Fibroblast of skin of right biceps (primary cell): ENCODE data around the gene SCN4B.
A peak's percentile ranks its signal among the peaks of the same experiment; 100 is the strongest.

Experiments
- DNase-seq: peaks from one replicate; pipeline ENCODE4 v3.0.0-alpha.2; 2013

Gene SCN4B

GRCh38 chr11:118128310-118128709, 24.3 kb downstream of the SCN4B start:
- DNase-seq, result no peak

DNA sequence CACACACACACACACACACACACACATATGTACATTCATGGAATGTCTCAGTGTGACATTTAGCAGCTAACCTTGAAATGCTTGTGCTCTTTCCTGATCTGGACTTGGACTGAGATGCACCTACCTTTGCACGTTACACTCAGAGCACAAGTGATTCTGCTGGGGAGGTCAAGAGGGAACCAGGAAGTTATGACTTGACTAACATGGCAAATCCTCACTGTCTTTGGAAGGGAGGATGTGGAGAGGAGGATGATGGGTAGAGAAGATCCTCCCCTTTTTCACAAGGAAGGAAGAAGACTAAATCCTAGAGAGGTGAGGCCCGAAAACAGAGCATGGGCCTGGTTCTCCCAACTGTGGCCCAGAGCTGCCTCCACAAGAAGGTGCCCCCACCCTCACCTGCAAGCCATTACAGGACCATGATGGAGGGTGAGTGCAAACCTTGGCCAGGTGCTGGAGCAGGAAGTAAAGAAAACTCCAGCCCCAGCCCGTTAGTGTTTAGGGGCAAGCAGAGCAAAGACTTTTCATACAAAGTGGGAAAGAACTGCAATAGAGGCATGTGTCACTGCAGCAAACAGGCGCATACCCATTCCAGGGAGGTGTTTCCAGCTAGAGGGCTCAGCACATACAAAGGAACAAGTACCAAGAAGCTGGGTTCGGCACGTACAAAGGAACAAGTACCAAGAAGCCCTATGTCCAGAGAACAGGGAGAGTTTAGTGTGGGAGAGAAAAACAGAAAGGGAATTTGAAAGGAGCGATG, 26.4 kb downstream of the SCN4B start:
- DNase-seq, result no peak

- DNase-seq, result no peak
These were observed 27.6 kb downstream of the SCN4B start for GRCh38 chr11:118124929-118125535.

- DNase-seq, result no peak
These were observed 31.8 kb downstream of the SCN4B start for GRCh38 chr11:118120793-118121192.

DNA sequence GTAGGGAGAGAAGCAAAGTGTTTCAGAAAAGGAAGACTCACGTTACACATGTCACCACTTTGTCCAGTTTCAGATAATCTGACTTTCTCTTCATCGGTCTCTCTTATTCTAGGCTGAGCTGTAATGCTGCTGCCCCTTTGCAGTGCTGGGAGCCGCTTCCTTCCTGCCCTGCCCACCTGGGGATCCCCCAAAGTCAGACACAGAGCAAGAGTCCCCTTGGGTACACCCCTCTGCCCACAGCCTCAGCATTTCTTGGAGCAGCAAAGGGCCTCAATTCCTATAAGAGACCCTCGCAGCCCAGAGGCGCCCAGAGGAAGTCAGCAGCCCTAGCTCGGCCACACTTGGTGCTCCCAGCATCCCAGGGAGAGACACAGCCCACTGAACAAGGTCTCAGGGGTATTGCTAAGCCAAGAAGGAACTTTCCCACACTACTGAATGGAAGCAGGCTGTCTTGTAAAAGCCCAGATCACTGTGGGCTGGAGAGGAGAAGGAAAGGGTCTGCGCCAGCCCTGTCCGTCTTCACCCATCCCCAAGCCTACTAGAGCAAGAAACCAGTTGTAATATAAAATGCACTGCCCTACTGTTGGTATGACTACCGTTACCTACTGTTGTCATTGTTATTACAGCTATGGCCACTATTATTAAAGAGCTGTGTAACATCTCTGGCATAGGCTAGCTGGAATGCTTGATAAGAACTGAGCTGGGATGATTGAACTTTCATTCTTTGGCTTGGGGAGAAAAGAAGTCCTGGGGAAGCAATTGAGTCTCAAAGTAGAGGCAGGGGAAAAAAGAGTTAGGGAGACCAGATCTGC, 34.6 kb downstream of the SCN4B start:
- DNase-seq, result no peak

DNA sequence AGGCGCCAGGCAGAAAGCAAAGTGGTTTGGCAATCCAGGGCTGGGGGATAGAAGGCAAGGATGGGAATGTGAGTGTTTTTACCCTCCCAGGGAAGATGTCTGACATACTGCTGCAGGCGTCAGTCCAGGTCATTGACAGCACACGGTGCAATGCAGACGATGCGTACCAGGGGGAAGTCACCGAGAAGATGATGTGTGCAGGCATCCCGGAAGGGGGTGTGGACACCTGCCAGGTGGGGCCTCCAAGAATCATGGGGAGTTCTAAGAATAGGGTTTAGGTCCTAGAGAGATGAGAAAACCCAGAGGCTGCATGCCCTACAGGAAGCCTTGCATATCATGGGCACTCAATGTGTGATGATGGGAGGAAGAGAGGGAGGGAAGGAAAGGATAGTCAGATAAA, 37.6 kb downstream of the SCN4B start:
- no peak for DNase-seq

GRCh38 chr11:118114266-118114665, 38.4 kb downstream of the SCN4B start:
- DNase-seq, result no peak

DNA sequence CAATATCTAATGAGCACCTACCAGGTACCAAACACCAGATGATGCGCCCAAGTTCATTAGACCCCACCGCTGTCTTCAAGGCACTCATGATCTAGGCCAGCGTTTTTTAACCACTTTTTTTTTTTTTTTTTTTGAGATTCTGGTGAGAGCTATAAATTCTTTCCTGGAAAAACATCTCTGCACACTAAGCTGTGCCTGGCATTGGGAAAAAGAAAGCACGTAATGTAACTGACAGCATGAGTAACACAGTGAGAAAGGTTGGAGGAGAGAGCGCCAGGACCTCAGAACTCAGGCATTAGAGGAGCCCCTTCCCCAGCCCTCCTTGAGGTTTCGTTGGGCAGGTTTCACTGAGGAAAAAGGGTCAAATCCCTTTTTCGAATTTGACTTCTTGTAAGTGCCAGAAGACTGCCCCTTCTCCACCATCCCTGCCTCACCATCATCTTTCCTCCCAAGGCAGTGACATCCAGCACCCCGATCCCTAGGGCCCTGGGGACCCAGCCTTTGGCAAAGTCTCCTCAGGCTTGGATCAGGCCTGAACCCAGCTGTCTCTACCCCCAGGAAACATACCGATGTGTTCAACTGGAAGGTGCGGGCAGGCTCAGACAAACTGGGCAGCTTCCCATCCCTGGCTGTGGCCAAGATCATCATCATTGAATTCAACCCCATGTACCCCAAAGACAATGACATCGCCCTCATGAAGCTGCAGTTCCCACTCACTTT, 39.8 kb downstream of the SCN4B start:
- DNase-seq, result no peak

DNA sequence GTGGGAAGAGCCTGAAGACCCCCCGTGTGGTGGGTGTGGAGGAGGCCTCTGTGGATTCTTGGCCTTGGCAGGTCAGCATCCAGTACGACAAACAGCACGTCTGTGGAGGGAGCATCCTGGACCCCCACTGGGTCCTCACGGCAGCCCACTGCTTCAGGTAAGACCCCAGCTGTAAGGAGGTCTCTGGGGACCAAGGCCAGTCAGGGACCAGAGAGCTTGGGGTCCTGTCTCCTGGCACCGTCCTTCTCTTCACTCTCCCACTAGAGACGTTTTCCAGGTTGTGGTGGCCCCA, 40.9 kb downstream of the SCN4B start:
- no peak for DNase-seq

- no peak for DNase-seq
These were observed 41.4 kb downstream of the SCN4B start for GRCh38 chr11:118111019-118111743.

DNA sequence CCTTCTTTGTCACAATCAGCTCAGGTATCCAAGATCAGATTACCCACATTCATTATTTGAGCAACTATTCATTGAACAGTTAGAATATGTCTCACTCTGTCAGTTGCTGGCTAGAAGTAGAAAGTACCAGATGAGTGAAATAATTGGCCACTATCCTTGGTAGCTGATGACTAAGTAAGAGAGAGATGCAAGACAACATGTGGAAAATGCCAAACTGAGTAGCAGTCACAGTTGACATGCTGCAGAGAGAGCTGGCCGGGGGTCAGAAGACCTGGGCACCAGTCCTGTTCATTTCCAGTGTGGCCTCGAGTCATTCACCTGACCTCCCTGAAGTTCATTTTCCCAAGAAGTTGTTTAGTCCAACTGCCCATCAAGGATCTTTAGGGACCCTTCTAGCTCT, 43.4 kb downstream of the SCN4B start:
- peak; percentile 12 for DNase-seq

DNA sequence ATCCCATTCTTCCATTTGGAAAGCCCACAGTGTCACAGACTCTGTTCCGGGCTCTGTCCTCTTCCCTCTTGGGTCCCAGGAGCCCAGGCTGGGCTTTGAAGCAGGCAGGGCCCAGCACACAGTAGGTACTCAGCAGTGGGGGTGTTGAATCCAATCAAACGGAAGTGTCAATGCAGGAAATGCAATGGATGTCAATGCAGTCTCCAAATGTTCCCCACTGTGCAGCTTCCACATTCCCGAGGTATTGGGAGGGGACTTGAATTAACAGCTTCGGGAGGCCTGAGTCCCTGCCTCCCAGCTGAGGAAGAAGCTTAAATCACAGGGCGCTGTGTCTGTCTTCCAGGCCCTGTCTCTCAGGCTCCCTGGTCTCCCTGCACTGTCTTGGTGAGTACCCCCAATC, 44.1 kb downstream of the SCN4B start:
- no peak for DNase-seq

GRCh38 chr11:118106789-118107335, 45.8 kb downstream of the SCN4B start:
- peak; percentile 14 for DNase-seq

DNA sequence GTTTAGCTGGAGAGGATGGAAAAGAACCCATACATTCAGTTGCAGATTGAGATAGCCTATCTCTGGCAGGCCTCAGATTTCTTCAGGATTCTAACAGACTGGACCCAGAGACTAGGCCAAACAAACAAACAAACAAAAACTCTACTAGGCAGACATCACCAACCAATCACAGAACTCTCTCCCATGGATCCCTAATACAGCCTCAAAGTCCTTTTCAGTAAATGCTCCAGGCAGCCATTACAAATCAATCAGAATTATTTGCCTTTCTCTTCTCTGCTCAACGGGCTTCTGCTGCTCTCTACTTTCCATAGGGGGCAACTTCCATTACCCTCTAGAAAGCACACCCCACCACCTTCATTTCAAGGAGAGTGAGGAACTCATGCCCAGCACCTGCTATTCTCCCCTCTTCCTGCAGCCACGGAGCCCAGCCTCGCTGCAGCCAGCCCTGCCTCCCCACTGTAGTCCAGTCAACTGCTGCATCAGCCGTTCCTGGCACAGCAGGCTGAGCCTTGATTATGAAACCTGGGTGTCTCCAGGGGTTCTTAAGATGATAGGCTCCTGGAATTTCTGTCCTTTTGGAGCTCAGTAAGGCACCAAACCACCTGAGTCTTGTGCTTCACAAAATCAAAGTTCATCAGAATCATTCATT, 46.8 kb downstream of the SCN4B start:
- DNase-seq, result no peak

- DNase-seq, result no peak
These were observed 48.1 kb downstream of the SCN4B start for GRCh38 chr11:118104491-118104890.

DNA sequence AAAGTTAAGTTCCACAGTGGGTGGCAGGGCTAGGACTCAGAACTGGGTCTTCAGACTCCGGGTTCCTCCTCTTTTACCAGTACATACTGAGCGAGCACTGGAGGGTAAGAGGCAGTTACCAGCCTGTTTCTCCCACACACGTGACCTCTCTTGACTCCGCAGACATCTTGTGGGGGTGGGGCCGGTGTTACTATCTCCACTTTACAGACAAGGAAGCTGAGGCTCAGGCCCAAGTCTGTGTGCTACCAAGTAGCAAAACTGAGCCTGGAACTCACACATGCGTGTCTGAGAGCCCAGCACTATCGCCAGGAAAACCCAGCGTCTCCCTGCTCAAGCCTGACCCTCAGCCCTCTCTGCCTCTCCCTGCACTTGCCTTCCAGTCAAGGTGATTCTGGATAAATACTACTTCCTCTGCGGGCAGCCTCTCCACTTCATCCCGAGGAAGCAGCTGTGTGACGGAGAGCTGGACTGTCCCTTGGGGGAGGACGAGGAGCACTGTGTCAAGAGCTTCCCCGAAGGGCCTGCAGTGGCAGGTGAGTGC, 49.8 kb downstream of the SCN4B start:
- no peak for DNase-seq

DNA sequence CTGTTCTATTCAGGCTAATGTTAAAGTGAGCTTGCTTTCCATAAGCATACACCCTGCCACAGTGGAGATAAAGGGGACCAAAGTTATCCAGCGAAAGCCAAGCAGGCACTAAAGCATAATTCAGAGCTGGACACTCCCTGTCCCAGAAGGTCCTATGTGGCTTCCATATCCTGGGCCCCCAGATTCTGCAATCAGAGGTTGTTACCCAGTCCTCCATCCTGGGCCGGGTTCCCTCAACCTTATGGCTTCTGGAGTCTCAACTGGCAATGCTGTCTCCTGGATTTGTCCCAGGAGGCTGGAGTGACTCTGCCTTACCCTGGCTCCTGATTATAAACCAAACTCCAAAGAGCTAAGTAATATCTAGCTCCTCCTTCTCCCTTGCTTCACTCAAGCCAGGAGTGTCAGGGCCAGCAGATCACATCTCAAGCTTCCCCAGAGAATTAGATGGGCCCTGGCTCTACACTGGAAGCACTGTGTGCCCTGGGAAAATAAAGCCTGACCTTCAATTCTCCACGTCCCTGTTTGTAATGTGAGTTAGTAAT, 51.9 kb downstream of the SCN4B start:
- no peak for DNase-seq

- DNase-seq, result no peak
These were observed 52.6 kb downstream of the SCN4B start for GRCh38 chr11:118099838-118100556.

DNA sequence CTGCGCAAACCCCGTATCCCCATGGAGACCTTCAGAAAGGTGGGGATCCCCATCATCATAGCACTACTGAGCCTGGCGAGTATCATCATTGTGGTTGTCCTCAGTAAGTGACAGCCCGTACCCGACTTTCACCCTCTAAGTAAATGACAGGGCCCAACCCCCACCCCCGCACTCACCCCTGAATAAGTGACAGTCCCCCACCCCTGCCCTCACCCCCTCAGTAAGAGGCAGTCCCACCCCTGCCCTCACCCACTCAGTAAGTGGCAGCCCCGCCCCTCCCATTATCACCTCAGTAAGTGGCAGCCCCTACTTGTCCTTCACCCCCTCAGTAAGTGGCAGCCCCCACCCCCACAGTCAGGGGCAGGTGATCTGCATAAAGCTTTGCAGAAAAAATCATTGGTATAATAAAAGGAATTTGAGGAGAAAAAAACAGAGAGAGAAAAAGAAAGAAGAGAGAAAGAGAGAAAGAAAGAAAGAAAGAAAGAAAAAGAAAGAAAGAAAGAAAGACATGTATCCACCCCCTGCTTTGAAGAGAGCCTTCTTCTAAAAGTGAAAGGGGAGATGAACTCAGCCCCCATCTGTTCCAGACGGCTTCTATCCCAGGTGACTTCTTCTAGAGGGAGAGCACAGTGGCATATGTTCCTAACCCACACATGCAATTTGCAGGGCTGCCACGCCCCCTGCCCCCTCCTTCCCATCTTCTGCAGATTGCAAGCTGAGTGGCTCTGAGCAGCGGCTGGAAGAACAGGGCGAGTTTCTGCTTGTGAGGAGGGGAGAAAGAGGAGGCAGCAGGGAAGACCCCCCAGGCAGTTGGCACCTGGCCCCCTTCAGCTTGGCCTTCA, 53.4 kb downstream of the SCN4B start:
- no peak for DNase-seq

DNA sequence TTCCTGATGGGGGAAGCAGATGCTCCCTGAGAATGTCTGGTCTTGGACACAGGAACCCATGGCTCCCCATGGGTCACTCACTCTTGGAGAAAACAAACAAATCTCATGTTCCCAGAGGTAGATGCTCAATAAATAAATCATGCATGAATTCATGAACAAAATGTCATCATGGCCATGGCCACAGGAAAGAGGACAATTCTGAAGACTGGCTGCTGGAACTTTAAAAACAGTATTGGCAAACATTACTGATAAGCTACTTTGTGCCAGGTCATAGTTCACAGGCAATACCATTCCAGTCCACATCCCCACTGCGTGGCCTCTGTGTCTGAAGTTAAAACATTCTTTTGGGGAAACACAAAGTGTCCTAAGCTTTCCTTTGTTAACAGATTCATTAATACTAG, 56.7 kb downstream of the SCN4B start:
- DNase-seq, result no peak
